Osteocyte (in vitro differentiated cells): Measurements from ENCODE around the gene CPA5. TPM values are rescaled to one million over a fixed set of nuclear protein-coding genes. Genes with fewer than 3 reads are reported as not detected.
A peak's percentile ranks its signal among the peaks of the same experiment; 100 is the strongest.

Experiments used
- DNase-seq: peaks from one replicate; pipeline ENCODE4 v3.0.0; 2021; ENCODE audit warnings: mixed read lengths; ENCODE audit not compliant: unreplicated experiment; ENCODE audit errors: extremely low spot score
- H3K27ac Mint-ChIP-seq: one replicate; pipeline ENCODE4 v1.8.0; 2021; ENCODE audit warnings: mild to moderate bottlenecking, mixed read lengths; ENCODE audit not compliant: unreplicated experiment
- H3K27me3 Mint-ChIP-seq: one replicate; pipeline ENCODE4 v1.8.0; 2021; ENCODE audit warnings: mixed read lengths; ENCODE audit not compliant: unreplicated experiment
- H3K36me3 Mint-ChIP-seq: one replicate; pipeline ENCODE4 v1.8.0; 2021; ENCODE audit warnings: mixed read lengths; ENCODE audit not compliant: unreplicated experiment
- H3K4me1 Mint-ChIP-seq: one replicate; pipeline ENCODE4 v1.8.0; 2021; ENCODE audit warnings: mixed read lengths; ENCODE audit not compliant: unreplicated experiment
- H3K4me3 Mint-ChIP-seq: one replicate; pipeline ENCODE4 v1.8.0; 2021; ENCODE audit warnings: mild to moderate bottlenecking, moderate library complexity, mixed read lengths; ENCODE audit not compliant: unreplicated experiment
- H3K9me3 Mint-ChIP-seq: one replicate; pipeline ENCODE4 v1.8.0; 2021; ENCODE audit warnings: mixed read lengths; ENCODE audit not compliant: unreplicated experiment
- CTCF ChIP-seq: fragments of 200-600 bp; sonication (generic); IDR thresholded peaks from 2 replicates; pipeline ENCODE4 v1.5.0; 2021; ENCODE audit warnings: antibody characterized with exemption, mild to moderate bottlenecking, moderate library complexity
- total RNA-seq: library from RNA; stranded (reverse); gene quantifications from 2 replicates; pipeline ENCODE4 v1.2.1, GENCODE V29; 2021

The CPA5 gene
- total RNA-seq, 1 donor from 2014 or later = 0.51 TPM

GRCh38 chr7:130381468-130382312, 37.1 kb downstream of the CPA5 start:
- H3K4me1 Mint-ChIP-seq = peaks cover 22% of the 10 kb centered on the region
- H3K9me3 Mint-ChIP-seq = peaks cover under 1% of the 10 kb centered on the region
- H3K27me3 Mint-ChIP-seq = no peaks in the 10 kb centered on the region
- H3K27ac Mint-ChIP-seq = no peak overlapping the region
- H3K36me3 Mint-ChIP-seq = no peaks in the 10 kb centered on the region
- no peak overlapping the region for H3K4me3 Mint-ChIP-seq
- peak; percentile 7 for TF ChIP-seq CTCF
- no peak for DNase-seq

- no peaks in the 10 kb centered on the region for H3K9me3 Mint-ChIP-seq
- no peak for TF ChIP-seq CTCF
- no peak overlapping the region for H3K27ac Mint-ChIP-seq
- DNase-seq = peak; percentile 83
- no peaks in the 10 kb centered on the region for H3K36me3 Mint-ChIP-seq
- H3K4me3 Mint-ChIP-seq = no peak overlapping the region
- no peaks in the 10 kb centered on the region for H3K27me3 Mint-ChIP-seq
- peaks cover 35% of the 10 kb centered on the region for H3K4me1 Mint-ChIP-seq
Observed at GRCh38 chr7:130383187-130383980, 38.8 kb downstream of the CPA5 start.

- H3K4me3 Mint-ChIP-seq = no peak overlapping the region
- H3K36me3 Mint-ChIP-seq = no peaks in the 10 kb centered on the region
- H3K4me1 Mint-ChIP-seq = peaks cover 32% of the 10 kb centered on the region
- peaks cover 3% of the 10 kb centered on the region for H3K9me3 Mint-ChIP-seq
- no peak for TF ChIP-seq CTCF
- H3K27ac Mint-ChIP-seq = no peak overlapping the region
- no peaks in the 10 kb centered on the region for H3K27me3 Mint-ChIP-seq
- DNase-seq = peak; percentile 77
Observed at GRCh38 chr7:130384371-130384801, 39.8 kb downstream of the CPA5 start.

GRCh38 chr7:130384841-130385599, 40.4 kb downstream of the CPA5 start:
- Mint-ChIP-seq H3K9me3 (peaks cover 3% of the 10 kb centered on the region), H3K27ac (no peak overlapping the region), H3K36me3 (no peaks in the 10 kb centered on the region), H3K27me3 (no peaks in the 10 kb centered on the region), H3K4me3 (no peak overlapping the region), H3K4me1 (peaks cover 26% of the 10 kb centered on the region)
- peak; percentile 49 for DNase-seq
- no peak for TF ChIP-seq CTCF
